22Rv1 (cell line): ENCODE results near the gene ASCL4.
"Not testable (repeated sequence)": the region's sequence is repeated elsewhere in the genome, so short reads cannot be mapped to it uniquely, and the experiment has no call there.

Experiments used
- H3K27ac ChIP-seq: fragments of 450-650 bp; 2 replicates; pipeline ENCODE4 v1.5.1; 2017
- CTCF ChIP-seq: fragments of 450-650 bp; IDR thresholded peaks from 2 replicates; pipeline ENCODE4 v1.5.1; 2017; ENCODE audit warnings: mild to moderate bottlenecking
- ZFX ChIP-seq: fragments of 450-650 bp; IDR thresholded peaks from 2 replicates; pipeline ENCODE4 v1.6.1; 2017; ENCODE audit warnings: antibody characterized with exemption, borderline replicate concordance

The ASCL4 gene

GRCh38 chr12:107774349-107775029 is at the start of gene ASCL4:
ASCL4 (plus strand) TSS chr12:107774704; CDS start chr12:107775219, 515 bp downstream.
- no peak for TF ChIP-seq CTCF
- no peak for TF ChIP-seq ZFX
- H3K27ac ChIP-seq: no peak within 1 kb of the TSS

- H3K27ac ChIP-seq: not testable (repeated sequence)
These were observed 47.2 kb upstream of the ASCL4 start for GRCh38 chr12:107727327-107727726.

- not testable (repeated sequence) for H3K27ac ChIP-seq
These were observed 46.8 kb upstream of the ASCL4 start for GRCh38 chr12:107727742-107728141.

- H3K27ac ChIP-seq: no peak overlapping the region
- TF ChIP-seq CTCF (no peak), ZFX (no peak)
These were observed 43.7 kb upstream of the ASCL4 start for GRCh38 chr12:107730618-107731341.

- H3K27ac ChIP-seq: no peak overlapping the region
- no peak for TF ChIP-seq ZFX
- TF ChIP-seq CTCF: no peak
These were observed 43.1 kb upstream of the ASCL4 start for GRCh38 chr12:107731366-107731765.

- TF ChIP-seq CTCF: no peak
These were observed 42.1 kb upstream of the ASCL4 start for GRCh38 chr12:107732365-107732764.

GRCh38 chr12:107734139-107734538 is 40.4 kb upstream of the ASCL4 start:
- H3K27ac ChIP-seq: no peak overlapping the region
- TF ChIP-seq CTCF: no peak
- TF ChIP-seq ZFX: no peak

More at GRCh38 chr12:107732365-107732764, 42.1 kb upstream of the ASCL4 start:
- no peak overlapping the region for H3K27ac ChIP-seq

- no peak overlapping the region for H3K27ac ChIP-seq
- TF ChIP-seq CTCF (no peak), ZFX (no peak)
These were observed 38.7 kb upstream of the ASCL4 start for GRCh38 chr12:107735763-107736162.
